Activated naive CD4-positive, alpha-beta T cell (primary cell): ENCODE data around the gene CLIC6.
A peak's percentile ranks its signal among the peaks of the same experiment; 100 is the strongest.
"Not testable (repeated sequence)": the region's sequence is repeated elsewhere in the genome, so short reads cannot be mapped to it uniquely, and the experiment has no call there.

Experiments used
- DNase-seq, 4 experiments: peaks; one replicate each; lab custom pipeline; 2025; lab: John Stamatoyannopoulos, UW

CLIC6 gene

GRCh38 chr21:34693192-34693810 is 24.5 kb downstream of the CLIC6 start:
- DNase-seq, result peak in 2 of 4 experiments; percentile 6 to 13

GRCh38 chr21:34695434-34695833 is 26.6 kb downstream of the CLIC6 start:
- DNase-seq, result no peak

GRCh38 chr21:34696121-34696520 is 27.3 kb downstream of the CLIC6 start:
- no peak for DNase-seq

GRCh38 chr21:34697826-34698225 is 29.0 kb downstream of the CLIC6 start:
- no peak for DNase-seq

GRCh38 chr21:34698270-34699015 is 29.6 kb downstream of the CLIC6 start:
- DNase-seq, result no peak

- no peak for DNase-seq
These were observed 31.8 kb downstream of the CLIC6 start for GRCh38 chr21:34700605-34701004.

GRCh38 chr21:34701726-34702125 is 32.9 kb downstream of the CLIC6 start:
- DNase-seq, result no peak

GRCh38 chr21:34702341-34703170 is 33.8 kb downstream of the CLIC6 start:
- DNase-seq, result no peak

GRCh38 chr21:34703571-34703970 is 34.8 kb downstream of the CLIC6 start:
- no peak for DNase-seq

- DNase-seq, result no peak
These were observed 35.3 kb downstream of the CLIC6 start for GRCh38 chr21:34704119-34704518.

GRCh38 chr21:34705011-34705410 is 36.2 kb downstream of the CLIC6 start:
- DNase-seq, result no peak

- no peak for DNase-seq
These were observed 37.5 kb downstream of the CLIC6 start for GRCh38 chr21:34706337-34706736.

GRCh38 chr21:34707876-34708325 is 39.1 kb downstream of the CLIC6 start:
- peak in 1 of 4 experiments; percentile 1 for DNase-seq

GRCh38 chr21:34713621-34714020 is 44.8 kb downstream of the CLIC6 start:
- DNase-seq, result no peak

- no peak for DNase-seq
These were observed 46.7 kb downstream of the CLIC6 start for GRCh38 chr21:34715518-34715917.

- DNase-seq, result no peak
These were observed 47.3 kb downstream of the CLIC6 start for GRCh38 chr21:34715985-34716596.

GRCh38 chr21:34718529-34718928 is 49.7 kb downstream of the CLIC6 start:
- not testable (repeated sequence) for DNase-seq

GRCh38 chr21:34722684-34723300 is 54.0 kb downstream of the CLIC6 start:
- DNase-seq, result peak in 2 of 4 experiments; percentile 4 to 7

GRCh38 chr21:34724131-34724856 is 55.5 kb downstream of the CLIC6 start:
- DNase-seq, result no peak

GRCh38 chr21:34724857-34725195 is 56.0 kb downstream of the CLIC6 start:
- DNase-seq, result no peak
